ENCODE data around the gene GGCX.

The GGCX gene

GRCh38 chr2:85539361-85540132, 21.7 kb downstream of the GGCX start:
- DNase-seq = peak; percentile 61

- peak; percentile 83 for DNase-seq
Measured at GRCh38 chr2:85538507-85539360, 22.6 kb downstream of the GGCX start, which contains the start of gene MAT2A. Gene MAT2A (plus strand): TSS chr2:85539168. CDS start chr2:85539288, 120 bp downstream.

- peak; percentile 12 for DNase-seq
Measured at GRCh38 chr2:85537600-85538506, 23.4 kb downstream of the GGCX start.

GRCh38 chr2:85536479-85536878, 24.8 kb downstream of the GGCX start:
- no peak for DNase-seq

GRCh38 chr2:85534881-85535280, 26.4 kb downstream of the GGCX start:
- no peak for DNase-seq

- no peak for DNase-seq
Measured at GRCh38 chr2:85534099-85534498, 27.2 kb downstream of the GGCX start.

- DNase-seq = no peak
Measured at GRCh38 chr2:85531589-85531988, 29.7 kb downstream of the GGCX start.

- no peak for DNase-seq
Measured at GRCh38 chr2:85529809-85530208, 31.5 kb downstream of the GGCX start.

- DNase-seq = no peak
Measured at GRCh38 chr2:85528355-85528754, 32.9 kb downstream of the GGCX start.

GRCh38 chr2:85527787-85528186, 33.5 kb downstream of the GGCX start:
- DNase-seq = no peak

GRCh38 chr2:85525567-85525966, 35.7 kb downstream of the GGCX start:
- DNase-seq = no peak

- no peak for DNase-seq
Measured at GRCh38 chr2:85525029-85525428, 36.3 kb downstream of the GGCX start.

GRCh38 chr2:85524336-85524908, 36.9 kb downstream of the GGCX start:
- no peak for DNase-seq

GRCh38 chr2:85523903-85524335, 37.4 kb downstream of the GGCX start:
- no peak for DNase-seq

GRCh38 chr2:85523062-85523902, 38.0 kb downstream of the GGCX start:
- no peak for DNase-seq

- DNase-seq = no peak
Measured at GRCh38 chr2:85522090-85522647, 39.1 kb downstream of the GGCX start.

- DNase-seq = no peak
Measured at GRCh38 chr2:85516653-85517389, 44.5 kb downstream of the GGCX start.

GRCh38 chr2:85514323-85514722, 47.0 kb downstream of the GGCX start:
- DNase-seq = no peak

- no peak for DNase-seq
Measured at GRCh38 chr2:85511008-85511811, 50.1 kb downstream of the GGCX start.

Measured in central memory CD4-positive, alpha-beta T cell (primary cell).